G401 (cell line): ENCODE measurements around the gene UCP3. TPM values are rescaled to one million over a fixed set of nuclear protein-coding genes. Genes with fewer than 3 reads are reported as not detected.

Source experiments
- DNase-seq: peaks from one replicate; pipeline ENCODE4 v3.0.0-alpha.2; 2015; ENCODE audit warnings: low spot score
- in situ Hi-C: cut with HindIII; loops from 2 replicates; pipeline ENCODE4 v1.10.0; 2016; ENCODE audit warnings: low sequenced_read_pairs, mixed read lengths
- total RNA-seq: library from RNA; depleted of rRNA; stranded (reverse); fragments of >200 nt; shearing (Covaris generic); gene quantifications from 2 replicates; pipeline ENCODE4 v1.2.3, GENCODE V29; 2014

UCP3 gene
- total RNA-seq, 1 experiment from 2014 or later = 0.17 TPM

DNA sequence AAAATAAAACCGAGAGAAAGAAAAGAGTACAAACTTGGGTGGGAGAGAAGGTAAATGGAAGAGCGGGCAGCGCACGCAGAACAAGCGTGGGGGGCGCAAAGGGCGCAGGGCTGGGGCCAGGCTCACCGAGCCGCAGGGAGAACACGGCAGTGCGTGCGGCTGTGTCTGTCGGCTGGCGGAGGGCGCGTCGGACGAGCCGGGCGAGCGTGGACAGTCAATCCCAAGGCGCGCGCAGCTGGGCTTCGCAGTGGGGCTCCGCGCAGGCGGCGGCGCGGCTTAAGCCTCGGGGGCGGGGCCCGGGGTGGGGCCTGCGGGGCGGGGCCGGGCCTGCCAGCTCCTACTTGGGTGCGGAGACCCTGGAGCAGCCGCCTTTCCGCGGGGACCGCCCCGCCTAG is 26.3 kb downstream of the UCP3 start, which contains the start of gene UCP2:
Gene UCP2 (minus strand): TSS at position 249 of the 395 bp plus-strand sequence. CDS start 4,465 bp downstream, outside the sequence.
- DNase-seq = no peak
- in situ Hi-C loops = no loop called here

- no peak for DNase-seq
- in situ Hi-C loops = no loop called here
Measured at GRCh38 chr11:73981051-73981805, 27.7 kb downstream of the UCP3 start.

DNA sequence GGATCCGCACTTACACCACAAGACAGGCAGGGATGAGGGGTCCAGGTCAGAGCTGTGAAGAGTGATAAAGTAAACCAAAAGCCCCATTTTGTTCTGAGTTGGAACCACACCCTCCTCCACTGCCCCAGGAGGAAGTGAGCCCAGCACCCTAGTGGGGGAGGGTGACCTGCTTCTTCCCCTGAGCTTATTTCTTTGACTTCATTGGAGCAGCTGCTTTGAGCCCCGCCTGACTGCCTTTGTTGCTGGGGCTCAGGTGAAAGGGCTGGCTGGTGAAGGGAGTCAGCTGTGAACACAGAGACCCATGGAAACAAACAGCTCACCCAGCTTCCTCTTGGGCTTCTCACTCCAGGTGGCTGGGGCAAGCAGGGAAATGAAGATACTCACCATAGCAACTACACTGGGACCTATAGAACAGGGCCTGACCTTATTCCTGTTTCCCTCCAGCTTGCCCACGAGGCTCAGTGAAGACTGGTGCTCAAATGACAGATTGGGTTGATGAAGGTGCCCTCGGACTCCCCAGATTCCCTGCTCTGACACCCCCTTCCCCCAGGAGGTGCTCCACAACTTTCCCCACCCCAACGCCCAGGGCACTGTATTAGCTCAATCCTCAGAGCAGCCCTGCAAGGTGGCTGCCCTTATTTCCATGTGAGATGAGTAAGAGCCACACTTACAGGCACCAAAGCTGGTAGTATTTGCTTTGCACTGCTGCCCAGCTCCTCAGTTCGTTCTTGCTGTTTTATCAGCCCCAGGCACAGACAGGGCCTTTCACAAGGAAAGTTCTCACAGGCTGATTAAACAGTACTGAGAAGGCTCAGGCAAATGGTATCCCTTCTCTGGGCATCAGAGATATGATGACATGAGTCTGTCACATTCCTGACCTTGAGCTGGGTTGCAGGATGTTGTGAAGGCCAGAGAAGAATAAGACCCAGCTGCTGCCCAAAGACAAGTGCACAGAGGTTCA is 28.6 kb downstream of the UCP3 start:
- in situ Hi-C loops = no loop called here
- no peak for DNase-seq

DNA sequence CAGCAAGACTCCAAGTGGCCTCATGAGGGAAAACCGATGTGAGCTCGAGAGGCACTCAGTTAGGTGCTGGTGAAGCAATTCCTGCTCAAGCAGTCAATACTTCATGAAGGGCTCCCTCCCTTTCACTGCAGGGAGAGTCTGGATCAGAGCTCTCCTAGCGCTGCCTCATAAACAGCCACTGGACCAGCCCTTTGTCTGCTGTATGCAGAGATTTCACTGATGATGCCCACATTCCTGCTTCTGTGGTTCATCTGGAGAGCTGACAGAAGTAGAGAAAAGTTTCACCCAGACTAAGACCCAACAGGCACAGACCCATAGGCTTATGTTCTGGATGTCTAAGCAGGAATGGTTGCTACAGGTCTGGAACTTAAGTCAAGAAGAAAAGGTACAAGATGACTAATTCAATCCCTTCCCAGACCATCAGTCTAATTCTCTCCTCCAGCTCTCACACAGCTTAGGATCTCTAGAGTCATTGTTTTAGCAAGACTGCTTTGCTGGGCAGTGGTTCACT is 30.3 kb downstream of the UCP3 start:
- no peak for DNase-seq
- in situ Hi-C loops = no loop called here

GRCh38 chr11:73977856-73978519 is 30.9 kb downstream of the UCP3 start:
- in situ Hi-C loops = no loop called here
- no peak for DNase-seq

DNA sequence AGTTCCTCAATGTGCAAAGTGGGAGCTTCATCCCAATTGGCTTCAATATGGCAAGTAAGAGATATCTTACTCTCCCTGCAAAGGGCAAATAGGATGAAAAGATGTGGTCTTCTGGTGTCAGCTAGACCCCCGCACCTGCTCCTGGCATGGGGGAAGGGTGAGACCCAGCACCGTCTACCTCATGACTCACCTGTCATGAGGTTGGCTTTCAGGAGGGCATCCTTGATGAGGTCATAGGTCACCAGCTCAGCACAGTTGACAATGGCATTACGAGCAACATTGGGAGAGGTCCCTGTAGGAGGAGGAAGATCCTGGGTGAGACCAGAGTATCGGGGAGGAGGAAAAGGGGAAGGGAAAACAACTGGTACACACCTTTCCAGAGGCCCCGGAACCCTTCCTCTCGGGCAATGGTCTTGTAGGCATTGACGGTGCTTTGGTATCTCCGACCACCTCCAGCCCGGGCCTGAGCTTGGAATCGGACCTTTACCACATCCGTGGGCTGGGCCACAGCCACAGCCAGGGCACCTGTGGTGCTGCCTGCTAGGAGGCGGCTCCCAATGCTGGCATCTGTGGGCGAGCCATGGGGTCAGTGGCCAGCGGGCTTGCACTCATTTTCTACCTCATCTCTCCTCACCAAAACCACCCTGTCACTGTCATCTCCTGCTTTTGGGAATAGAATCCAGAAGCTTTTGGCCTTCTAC is 32.3 kb downstream of the UCP3 start:
- DNase-seq = no peak
- in situ Hi-C loops = no loop called here

- no peak for DNase-seq
- in situ Hi-C loops = no loop called here
Measured at GRCh38 chr11:73975479-73975757, 33.5 kb downstream of the UCP3 start.

DNA sequence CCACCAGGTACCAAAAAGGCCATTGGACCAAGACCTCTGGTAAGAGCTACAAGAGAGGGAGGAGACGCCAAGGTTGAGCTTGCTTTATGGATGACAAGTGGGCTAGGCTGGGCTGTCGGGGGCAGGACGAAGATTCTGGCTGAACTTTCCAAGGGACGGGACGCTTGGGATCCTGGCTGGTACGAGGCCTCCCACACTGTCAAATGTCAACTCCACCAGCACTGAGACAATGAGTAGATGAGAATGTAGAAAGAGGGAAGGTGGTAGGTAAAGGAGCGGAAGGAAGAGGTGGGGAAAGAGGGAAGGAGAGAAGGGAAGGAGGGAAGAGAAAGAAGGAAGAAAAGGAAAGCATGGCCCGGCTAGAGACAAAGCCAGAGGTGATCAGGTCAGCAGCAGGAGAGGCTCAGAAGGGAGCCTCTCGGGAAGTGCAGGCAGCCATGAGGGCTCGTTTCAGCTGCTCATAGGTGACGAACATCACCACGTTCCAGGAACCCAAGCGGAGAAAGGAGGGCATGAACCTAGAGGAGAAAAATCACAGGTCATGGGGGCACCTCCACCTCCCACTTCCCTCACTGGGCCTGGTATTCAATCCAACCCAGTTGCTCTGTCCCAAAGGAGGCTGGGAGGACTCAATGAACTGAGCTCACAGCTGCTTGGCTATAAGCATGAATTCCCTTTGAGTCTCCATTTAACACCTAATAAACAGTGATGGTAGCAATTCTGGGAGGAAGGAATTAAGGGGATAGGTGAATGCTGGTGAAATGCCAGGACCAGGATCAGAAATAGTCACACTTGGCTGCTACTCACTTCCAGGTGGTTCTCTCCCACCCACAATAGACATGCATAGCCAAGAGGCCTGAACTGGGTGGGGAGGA is 34.0 kb downstream of the UCP3 start:
- DNase-seq = no peak
- in situ Hi-C loops = no loop called here

DNA sequence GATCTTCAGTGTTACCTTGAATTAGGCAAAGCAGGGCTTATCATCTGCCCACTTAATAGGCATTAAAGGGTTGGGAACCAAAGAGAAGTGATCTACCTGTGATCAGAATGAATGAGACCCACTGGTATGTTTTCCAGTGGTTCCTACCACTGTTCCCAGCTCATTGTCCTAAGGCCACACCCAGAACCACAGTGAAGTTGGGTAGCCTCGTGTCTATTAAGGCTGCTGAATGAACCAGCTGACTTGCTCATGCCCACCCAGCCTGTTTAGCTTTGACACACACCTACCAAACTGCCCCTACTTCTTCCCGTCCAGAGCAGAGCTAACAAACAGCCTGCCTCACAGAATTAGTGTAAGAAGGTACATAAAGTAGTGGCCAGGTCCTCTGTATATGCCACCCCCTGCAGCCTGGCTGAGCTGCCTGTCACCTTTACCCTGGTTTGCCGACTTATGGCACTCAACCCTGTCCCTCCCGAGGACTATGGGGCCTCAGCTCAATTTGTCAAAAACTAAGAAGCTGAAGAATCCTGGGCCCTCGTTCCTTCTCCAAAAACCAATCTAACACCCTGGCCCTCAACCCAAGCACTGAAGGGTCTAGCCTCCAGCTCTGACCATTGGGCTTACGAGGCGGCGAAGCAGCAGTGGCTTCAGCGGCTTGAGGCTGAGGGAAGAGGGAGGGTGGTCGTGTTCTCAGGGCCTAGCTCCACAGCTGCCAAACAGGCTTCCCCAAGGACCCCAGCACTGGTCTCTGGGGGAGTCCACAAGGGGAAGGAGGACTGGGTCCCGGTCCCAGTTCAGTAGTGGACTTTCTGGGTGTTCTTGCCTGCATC is 36.0 kb downstream of the UCP3 start:
- no peak for DNase-seq
- in situ Hi-C loops = no loop called here

GRCh38 chr11:73972187-73972586 is 36.7 kb downstream of the UCP3 start:
- in situ Hi-C loops = no loop called here

GRCh38 chr11:73971175-73971719 is 37.6 kb downstream of the UCP3 start:
- in situ Hi-C loops = no loop called here
- no peak for DNase-seq

More at GRCh38 chr11:73972187-73972586, 36.7 kb downstream of the UCP3 start:
- no peak for DNase-seq

GRCh38 chr11:73969991-73970800 is 38.7 kb downstream of the UCP3 start:
- no peak for DNase-seq
- in situ Hi-C loops = no loop called here

DNA sequence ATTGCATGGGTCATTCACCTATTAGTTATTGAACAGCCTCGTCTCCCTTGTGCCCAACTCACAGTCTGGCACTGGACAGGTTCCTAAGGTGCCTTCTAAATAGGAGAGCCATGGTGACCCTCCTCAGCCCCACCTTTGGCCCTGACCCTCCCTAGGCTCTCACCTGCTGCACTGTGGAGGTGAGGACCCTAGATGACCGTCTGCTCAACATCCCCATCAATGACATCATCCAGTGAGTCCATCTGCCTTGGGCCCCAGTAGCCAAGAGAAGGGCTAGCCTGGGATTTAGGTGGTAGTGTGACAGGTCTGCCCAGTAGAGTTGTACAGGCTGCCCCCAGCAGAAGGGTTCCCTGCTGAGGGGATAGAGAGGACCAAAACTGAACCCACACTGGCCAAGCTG is 39.8 kb downstream of the UCP3 start:
- DNase-seq = no peak

GRCh38 chr11:73968356-73968966 is 40.4 kb downstream of the UCP3 start:
- DNase-seq = no peak
- in situ Hi-C loops = no loop called here

More for the DNA sequence above, 39.8 kb downstream of the UCP3 start:
- in situ Hi-C loops = no loop called here

- no peak for DNase-seq
- in situ Hi-C loops = no loop called here
Measured at GRCh38 chr11:73965764-73966121, 43.1 kb downstream of the UCP3 start.
